Astrocyte (in vitro differentiated cells and primary cell): Measurements from ENCODE around the gene PCDHB16. TPM values are rescaled to one million over a fixed set of nuclear protein-coding genes. Genes with fewer than 3 reads are reported as not detected.
"Not testable (repeated sequence)": the region's sequence is repeated elsewhere in the genome, so short reads cannot be mapped to it uniquely, and the experiment has no call there.

Experiments used
- DNase-seq: peaks from one replicate; pipeline ENCODE4 v3.0.0-alpha.2; 2010; ENCODE audit warnings: low read depth
- FAIRE-seq: peaks from 2 replicates; lab custom pipeline; 2011; peaks lifted over from hg19 to GRCh38; lab: Jason Lieb, UNC
- H2AFZ ChIP-seq: 2 replicates; pipeline ENCODE4 v1.6.0; 2012; ENCODE audit warnings: low read depth, low read length, inconsistent platforms
- H3K27ac ChIP-seq: 2 replicates; pipeline ENCODE4 v1.5.1; 2011; ENCODE audit warnings: low read depth, low read length, inconsistent platforms
- H3K27me3 ChIP-seq: 2 replicates; pipeline ENCODE4 v1.6.0; 2011; ENCODE audit warnings: low read length, inconsistent platforms; ENCODE audit not compliant: insufficient read depth
- H3K36me3 ChIP-seq: 2 replicates; pipeline ENCODE4 v1.5.1; 2011; ENCODE audit warnings: low read length, inconsistent platforms; ENCODE audit not compliant: insufficient read depth
- H3K4me1 ChIP-seq: 2 replicates; pipeline ENCODE4 v1.5.1; 2011; ENCODE audit warnings: low read length, inconsistent platforms; ENCODE audit not compliant: insufficient read depth
- H3K4me2 ChIP-seq: 2 replicates; pipeline ENCODE4 v1.6.0; 2012; ENCODE audit warnings: low read length, inconsistent platforms
- H3K4me3 ChIP-seq: 2 replicates; pipeline ENCODE4 v1.5.1; 2011; ENCODE audit warnings: low read depth, mild to moderate bottlenecking, low read length, inconsistent platforms; ENCODE audit not compliant: insufficient read depth
- H3K79me2 ChIP-seq: 2 replicates; pipeline ENCODE4 v1.6.0; 2012; ENCODE audit warnings: mild to moderate bottlenecking, low read length, inconsistent platforms; ENCODE audit not compliant: insufficient read depth
- H3K9ac ChIP-seq: 2 replicates; pipeline ENCODE4 v1.6.0; 2012; ENCODE audit warnings: mild to moderate bottlenecking, low read length, inconsistent platforms
- H3K9me3 ChIP-seq: 2 replicates; pipeline ENCODE4 v1.5.1; 2012; ENCODE audit warnings: low read depth, mild to moderate bottlenecking, low read length, inconsistent platforms; ENCODE audit not compliant: insufficient read depth
- H4K20me1 ChIP-seq: 2 replicates; pipeline ENCODE4 v1.6.0; 2012; ENCODE audit warnings: low read length, inconsistent platforms; ENCODE audit not compliant: insufficient read depth
- H3K27ac Mint-ChIP-seq: one replicate; pipeline ENCODE4 v1.8.0; 2021; ENCODE audit warnings: mild to moderate bottlenecking, mixed read lengths; ENCODE audit not compliant: unreplicated experiment
- H3K27me3 Mint-ChIP-seq: one replicate; pipeline ENCODE4 v1.8.0; 2021; ENCODE audit warnings: low read depth, mixed read lengths; ENCODE audit not compliant: unreplicated experiment
- H3K36me3 Mint-ChIP-seq: one replicate; pipeline ENCODE4 v1.8.0; 2021; ENCODE audit warnings: low read depth, mixed read lengths; ENCODE audit not compliant: unreplicated experiment
- H3K4me1 Mint-ChIP-seq: one replicate; pipeline ENCODE4 v1.8.0; 2021; ENCODE audit warnings: low read depth, mixed read lengths; ENCODE audit not compliant: unreplicated experiment
- H3K4me3 Mint-ChIP-seq: one replicate; pipeline ENCODE4 v1.8.0; 2021; ENCODE audit warnings: mild to moderate bottlenecking, moderate library complexity, mixed read lengths; ENCODE audit not compliant: unreplicated experiment
- H3K9me3 Mint-ChIP-seq: one replicate; pipeline ENCODE4 v1.8.0; 2021; ENCODE audit warnings: mild to moderate bottlenecking, mixed read lengths; ENCODE audit not compliant: unreplicated experiment
- EZH2 ChIP-seq: IDR thresholded peaks from 2 replicates; pipeline ENCODE4 v1.6.1; 2012; ENCODE audit warnings: mild to moderate bottlenecking, low read length, inconsistent platforms; ENCODE audit not compliant: insufficient read depth
- total RNA-seq: library from RNA; stranded (reverse); gene quantifications from 2 replicates; pipeline ENCODE4 v1.2.1, GENCODE V29; 2021
- TF ChIP-seq, protein P1 (sequence below): IDR thresholded peaks from 2 replicates; pipeline ENCODE4 v1.5.1; 2011; ENCODE audit warnings: low read depth, mild to moderate bottlenecking, inconsistent platforms, low read length, moderate library complexity; ENCODE audit not compliant: insufficient read depth

The PCDHB16 gene
- total RNA-seq, 1 donor from 2014 or later = 3.2 TPM

DNA sequence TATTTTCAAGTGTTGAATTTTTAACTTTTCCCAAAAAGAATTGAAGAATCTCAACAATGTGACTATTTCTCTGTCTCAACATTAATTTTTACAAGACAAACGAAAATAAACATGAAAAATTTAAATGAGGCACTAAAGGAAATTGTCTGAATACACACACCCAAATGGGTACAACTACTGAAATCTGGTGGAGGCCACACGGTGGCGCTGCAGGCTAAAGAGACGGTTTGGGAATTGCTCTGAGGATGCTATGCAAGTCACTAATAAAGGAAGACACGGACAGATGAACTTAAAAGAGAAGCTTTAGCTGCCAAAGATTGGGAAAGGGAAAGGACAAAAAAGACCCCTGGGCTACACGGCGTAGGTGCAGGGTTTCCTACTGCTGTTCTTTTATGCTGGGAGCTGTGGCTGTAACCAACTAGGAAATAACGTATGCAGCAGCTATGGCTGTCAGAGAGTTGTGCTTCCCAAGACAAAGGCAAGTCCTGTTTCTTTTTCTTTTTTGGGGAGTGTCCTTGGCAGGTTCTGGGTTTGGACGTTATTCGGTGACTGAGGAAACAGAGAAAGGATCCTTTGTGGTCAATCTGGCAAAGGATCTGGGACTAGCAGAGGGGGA, 10.0 kb downstream of the PCDHB16 start, which contains the start of gene PCDHB10:
Gene PCDHB10, plus strand, starts transcription at position 244 of the 616 bp plus-strand sequence. Its CDS starts 200 bp downstream, at position 444.
- H3K4me3 Mint-ChIP-seq = peak within 1 kb of the TSS; percentile 79
- H3K4me2 ChIP-seq = no peak within 1 kb of the TSS
- H3K27ac ChIP-seq = no peak within 1 kb of the TSS
- peaks cover 12% of the 10 kb centered on the region for H3K36me3 Mint-ChIP-seq
- no peaks in the 10 kb centered on the region for H3K27me3 ChIP-seq
- H3K79me2 ChIP-seq = no peaks in the 10 kb centered on the region
- H2AFZ ChIP-seq = no peak within 1 kb of the TSS
- peaks cover 3% of the 10 kb centered on the region for H3K9me3 ChIP-seq
- no peaks in the 10 kb centered on the region for H3K4me1 Mint-ChIP-seq
- no peak for DNase-seq
- H3K4me3 ChIP-seq = no peak within 1 kb of the TSS
- H3K9me3 Mint-ChIP-seq = peaks cover 29% of the 10 kb centered on the region
- no peaks in the 10 kb centered on the region for H3K27me3 Mint-ChIP-seq
- no peak for FAIRE-seq
- H4K20me1 ChIP-seq = no peaks in the 10 kb centered on the region
- no peak within 1 kb of the TSS for H3K9ac ChIP-seq
- no peak for TF ChIP-seq EZH2
- TF ChIP-seq, protein P1, sequence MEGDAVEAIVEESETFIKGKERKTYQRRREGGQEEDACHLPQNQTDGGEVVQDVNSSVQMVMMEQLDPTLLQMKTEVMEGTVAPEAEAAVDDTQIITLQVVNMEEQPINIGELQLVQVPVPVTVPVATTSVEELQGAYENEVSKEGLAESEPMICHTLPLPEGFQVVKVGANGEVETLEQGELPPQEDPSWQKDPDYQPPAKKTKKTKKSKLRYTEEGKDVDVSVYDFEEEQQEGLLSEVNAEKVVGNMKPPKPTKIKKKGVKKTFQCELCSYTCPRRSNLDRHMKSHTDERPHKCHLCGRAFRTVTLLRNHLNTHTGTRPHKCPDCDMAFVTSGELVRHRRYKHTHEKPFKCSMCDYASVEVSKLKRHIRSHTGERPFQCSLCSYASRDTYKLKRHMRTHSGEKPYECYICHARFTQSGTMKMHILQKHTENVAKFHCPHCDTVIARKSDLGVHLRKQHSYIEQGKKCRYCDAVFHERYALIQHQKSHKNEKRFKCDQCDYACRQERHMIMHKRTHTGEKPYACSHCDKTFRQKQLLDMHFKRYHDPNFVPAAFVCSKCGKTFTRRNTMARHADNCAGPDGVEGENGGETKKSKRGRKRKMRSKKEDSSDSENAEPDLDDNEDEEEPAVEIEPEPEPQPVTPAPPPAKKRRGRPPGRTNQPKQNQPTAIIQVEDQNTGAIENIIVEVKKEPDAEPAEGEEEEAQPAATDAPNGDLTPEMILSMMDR = peak; percentile 19
- no peaks in the 10 kb centered on the region for H3K4me1 ChIP-seq
- no peaks in the 10 kb centered on the region for H3K36me3 ChIP-seq
- H3K27ac Mint-ChIP-seq = no peak within 1 kb of the TSS

DNA sequence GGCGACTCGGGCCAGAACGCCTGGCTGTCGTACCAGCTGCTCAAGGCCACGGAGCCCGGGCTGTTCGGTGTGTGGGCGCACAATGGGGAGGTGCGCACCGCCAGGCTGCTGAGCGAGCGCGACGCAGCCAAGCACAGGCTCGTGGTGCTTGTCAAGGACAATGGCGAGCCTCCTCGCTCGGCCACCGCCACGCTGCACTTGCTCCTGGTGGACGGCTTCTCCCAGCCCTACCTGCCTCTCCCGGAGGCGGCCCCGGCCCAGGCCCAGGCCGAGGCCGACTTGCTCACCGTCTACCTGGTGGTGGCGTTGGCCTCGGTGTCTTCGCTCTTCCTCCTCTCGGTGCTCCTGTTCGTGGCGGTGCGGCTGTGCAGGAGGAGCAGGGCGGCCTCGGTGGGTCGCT, 12.1 kb downstream of the PCDHB16 start:
- peaks cover 28% of the 10 kb centered on the region for H3K9me3 Mint-ChIP-seq
- not testable (repeated sequence) for H3K27ac ChIP-seq, FAIRE-seq

DNA sequence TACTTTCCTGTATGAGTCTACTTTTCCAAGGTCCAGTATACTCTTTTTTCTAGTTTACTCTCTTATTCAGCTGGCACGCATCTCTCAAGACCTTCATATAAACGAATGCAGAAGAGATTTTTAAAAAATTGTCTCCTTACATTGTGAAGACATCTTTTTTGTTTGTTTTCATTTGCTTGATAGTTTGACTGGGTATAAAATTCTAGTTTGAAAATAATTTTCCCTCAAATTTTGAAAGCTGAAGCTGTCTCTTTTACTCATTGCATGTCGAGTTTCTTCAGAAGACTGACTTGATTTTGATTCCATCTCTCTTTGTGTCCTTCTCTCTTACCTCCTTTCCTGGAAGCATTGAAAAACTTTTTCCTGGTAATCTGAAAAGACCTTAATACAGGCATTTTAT, 14.2 kb downstream of the PCDHB16 start:
- H2AFZ ChIP-seq = no peak overlapping the region
- no peaks in the 10 kb centered on the region for H3K36me3 ChIP-seq
- no peak for FAIRE-seq
- no peak for DNase-seq
- no peaks in the 10 kb centered on the region for H3K4me1 ChIP-seq
- peaks cover 35% of the 10 kb centered on the region for H3K9me3 Mint-ChIP-seq
- peaks cover 13% of the 10 kb centered on the region for H3K36me3 Mint-ChIP-seq
- no peaks in the 10 kb centered on the region for H4K20me1 ChIP-seq
- no peaks in the 10 kb centered on the region for H3K27me3 ChIP-seq
- H3K79me2 ChIP-seq = no peaks in the 10 kb centered on the region
- no peaks in the 10 kb centered on the region for H3K27me3 Mint-ChIP-seq
- peaks cover 9% of the 10 kb centered on the region for H3K9me3 ChIP-seq
- TF ChIP-seq EZH2 = no peak
- H3K27ac Mint-ChIP-seq = no peak overlapping the region
- no peak overlapping the region for H3K27ac ChIP-seq
- no peaks in the 10 kb centered on the region for H3K4me1 Mint-ChIP-seq
- H3K9ac ChIP-seq = no peak overlapping the region
- no peak overlapping the region for H3K4me3 ChIP-seq
- H3K4me3 Mint-ChIP-seq = no peak overlapping the region
- no peak overlapping the region for H3K4me2 ChIP-seq

More for the DNA sequence above, 12.1 kb downstream of the PCDHB16 start:
- H3K4me1 ChIP-seq, H3K9ac ChIP-seq, H4K20me1 ChIP-seq, H3K27me3 ChIP-seq, H3K36me3 Mint-ChIP-seq, H3K4me3 ChIP-seq, H3K4me3 Mint-ChIP-seq, H3K9me3 ChIP-seq, H3K79me2 ChIP-seq, H2AFZ ChIP-seq, H3K27ac Mint-ChIP-seq, H3K4me2 ChIP-seq, H3K4me1 Mint-ChIP-seq, DNase-seq, H3K36me3 ChIP-seq, H3K27me3 Mint-ChIP-seq: not testable (repeated sequence)
